HepG2 (cell line): Measurements from ENCODE around the gene GCNT2. TPM values are rescaled to one million over a fixed set of nuclear protein-coding genes. Genes with fewer than 3 reads are reported as not detected.

Source experiments
- DPF2 ChIP-seq: sonication (generic); formaldehyde crosslinking; IDR thresholded peaks from 2 replicates; pipeline ENCODE4 v1.4.0; 2020; ENCODE audit warnings: mild to moderate bottlenecking, low read depth, missing genetic modification reagents, borderline replicate concordance
- ETV6 ChIP-seq: sonication (generic); formaldehyde crosslinking; conservative IDR thresholded peaks from 2 replicates; pipeline ENCODE4 v1.4.0; 2020; ENCODE audit warnings: missing genetic modification reagents
- HOXA7 ChIP-seq: sonication (generic); formaldehyde crosslinking; IDR thresholded peaks from 2 replicates; pipeline ENCODE4 v1.8.1; 2022; ENCODE audit warnings: mild to moderate bottlenecking, missing genetic modification reagents, moderate library complexity
- IKZF5 ChIP-seq: IDR thresholded peaks from 2 replicates; pipeline ENCODE4 v1.6.1; 2018; ENCODE audit warnings: missing genetic modification reagents, mild to moderate bottlenecking, missing compliant biosample characterization
- ISL2 ChIP-seq: sonication (generic); formaldehyde crosslinking; IDR thresholded peaks from 2 replicates; pipeline ENCODE4 v1.5.0; 2020; ENCODE audit warnings: missing genetic modification reagents
- KDM2A ChIP-seq: sonication (generic); formaldehyde crosslinking; IDR thresholded peaks from 2 replicates; pipeline ENCODE4 v1.4.0; 2020; ENCODE audit warnings: low read depth, missing genetic modification reagents, borderline replicate concordance
- NR2F6 ChIP-seq, 2 experiments: IDR thresholded peaks; 2 replicates each; pipeline ENCODE4 v1.6.1; 2016; ENCODE audit warnings: antibody characterized with exemption in 1 of 2, mild to moderate bottlenecking in 1 of 2
- TEAD3 ChIP-seq: optimal IDR thresholded peaks from 2 replicates; pipeline ENCODE3; 2016; ENCODE audit warnings: borderline replicate concordance
- U2AF1 ChIP-seq: fragments of 200-400 bp; formaldehyde crosslinking; optimal IDR thresholded peaks from 2 replicates; pipeline ENCODE3; 2017; ENCODE audit warnings: mild to moderate bottlenecking, low read depth, low read length
- ZBTB21 ChIP-seq: sonication (generic); formaldehyde crosslinking; IDR thresholded peaks from 2 replicates; pipeline ENCODE4 v1.4.0; 2020; ENCODE audit warnings: missing genetic modification reagents
- ZFP36L1 ChIP-seq: sonication (generic); formaldehyde crosslinking; IDR thresholded peaks from 2 replicates; pipeline ENCODE4 v1.8.0; 2022; ENCODE audit warnings: mild to moderate bottlenecking, missing genetic modification reagents, moderate library complexity
- ZMAT5 ChIP-seq: sonication (generic); formaldehyde crosslinking; IDR thresholded peaks from 2 replicates; pipeline ENCODE4 v1.5.0; 2020; ENCODE audit warnings: mild to moderate bottlenecking, low read depth, missing genetic modification reagents, borderline replicate concordance
- ZNF333 ChIP-seq: sonication (generic); formaldehyde crosslinking; IDR thresholded peaks from 2 replicates; pipeline ENCODE4 v1.4.0; 2020; ENCODE audit warnings: mild to moderate bottlenecking, missing genetic modification reagents, borderline replicate concordance
- ZNF766 ChIP-seq: sonication (generic); formaldehyde crosslinking; IDR thresholded peaks from 2 replicates; pipeline ENCODE4 v1.5.0; 2020; ENCODE audit warnings: missing genetic modification reagents, borderline replicate concordance
- ZNF772 ChIP-seq: sonication (generic); formaldehyde crosslinking; IDR thresholded peaks from 2 replicates; pipeline ENCODE4 v1.5.0; 2020; ENCODE audit warnings: mild to moderate bottlenecking, missing genetic modification reagents
- ZNF792 ChIP-seq: IDR thresholded peaks from 2 replicates; pipeline ENCODE4 v1.6.1; 2016
- ZSCAN22 ChIP-seq: sonication (generic); formaldehyde crosslinking; IDR thresholded peaks from 2 replicates; pipeline ENCODE4 v1.4.0; 2020; ENCODE audit warnings: mild to moderate bottlenecking, missing genetic modification reagents
- ZZZ3 ChIP-seq: sonication (generic); formaldehyde crosslinking; IDR thresholded peaks from 2 replicates; pipeline ENCODE4 v1.4.0; 2020; ENCODE audit warnings: missing genetic modification reagents, mild to moderate bottlenecking, borderline replicate concordance
- polyA plus RNA-seq, 8 experiments: library from polyadenylated mRNA; depleted of rRNA in 3 of 8; stranded (reverse) in 7 of 8; unstranded in 1 of 8; fragments of >200 nt; fragmentation: Illumina TruSeq in 4 of 8; extraction: Trizol in 4 of 8; gene quantifications; 2 replicates each; pipeline versions ENCODE4 v1.2.1 to v1.2.3, GENCODE V29; 2011 to 2016; ENCODE audit warnings: low read depth in 4 of 8, missing spikeins in 1 of 8, mixed read lengths in 1 of 8; ENCODE audit not compliant: insufficient read depth in 1 of 8
- total RNA-seq, 5 experiments: library from RNA; depleted of rRNA; stranded (reverse); fragments of >200 nt; fragmentation: Illumina TruSeq; extraction: Trizol; gene quantifications; 2 replicates each; pipeline ENCODE4 v1.2.3, GENCODE V29; 2016; ENCODE audit warnings: low read depth in 1 of 5
- TF ChIP-seq, protein P1 (sequence below): conservative IDR thresholded peaks from 2 replicates; pipeline ENCODE4 v1.6.1; 2018; ENCODE audit warnings: missing genetic modification reagents
- TF ChIP-seq, protein P2 (sequence below): sonication (generic); formaldehyde crosslinking; IDR thresholded peaks from 2 replicates; pipeline ENCODE4 v1.5.1; 2020; ENCODE audit warnings: mild to moderate bottlenecking, missing genetic modification reagents, borderline replicate concordance
- TF ChIP-seq, protein P3 (sequence below): sonication (generic); formaldehyde crosslinking; IDR thresholded peaks from 2 replicates; pipeline ENCODE4 v1.4.0; 2020; ENCODE audit warnings: missing genetic modification reagents, borderline replicate concordance

Gene GCNT2
- total and polyA plus RNA-seq, 2 of the 13 experiments (the other 11 are each of a cell fraction or from before 2014, with no cell fraction given) = 11.8 to 31.9 TPM

DNA sequence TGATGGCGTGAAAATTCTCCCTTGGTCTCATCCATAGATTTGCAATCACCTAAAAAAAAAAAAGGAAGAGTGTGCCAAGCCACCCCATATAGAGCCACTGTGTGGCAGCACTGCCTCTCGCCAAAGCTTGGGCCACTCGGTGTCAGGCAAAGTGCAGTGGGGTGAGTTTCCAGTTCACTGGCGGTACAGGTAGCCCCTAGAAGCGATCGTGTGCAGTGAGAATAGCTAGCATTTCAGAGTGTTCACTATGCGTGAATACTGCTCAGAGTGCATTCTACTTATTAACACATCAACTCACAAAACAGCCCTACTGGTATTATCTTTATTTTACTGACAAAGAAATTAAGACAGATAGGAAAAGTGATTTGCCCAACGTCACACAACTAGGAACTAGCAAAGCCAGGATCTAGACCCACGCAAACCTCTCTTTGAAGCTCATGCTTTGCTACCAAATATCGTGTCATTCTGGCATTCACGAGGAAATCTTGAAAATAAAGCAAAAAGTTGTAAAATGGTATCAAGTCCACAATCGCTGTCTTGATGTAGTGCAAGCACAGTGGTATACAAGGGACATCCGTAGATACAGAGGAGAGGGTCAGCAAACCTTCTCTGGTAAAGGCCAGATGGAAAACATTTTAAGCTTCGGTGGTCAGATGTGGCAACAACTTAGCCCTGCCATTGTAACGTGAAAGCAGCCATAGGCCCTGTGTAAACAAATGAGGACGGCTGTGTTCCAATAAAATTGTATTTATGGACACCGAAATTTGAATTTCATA is 10.4 kb upstream of the GCNT2 start (continued):
- TF ChIP-seq, protein P1, sequence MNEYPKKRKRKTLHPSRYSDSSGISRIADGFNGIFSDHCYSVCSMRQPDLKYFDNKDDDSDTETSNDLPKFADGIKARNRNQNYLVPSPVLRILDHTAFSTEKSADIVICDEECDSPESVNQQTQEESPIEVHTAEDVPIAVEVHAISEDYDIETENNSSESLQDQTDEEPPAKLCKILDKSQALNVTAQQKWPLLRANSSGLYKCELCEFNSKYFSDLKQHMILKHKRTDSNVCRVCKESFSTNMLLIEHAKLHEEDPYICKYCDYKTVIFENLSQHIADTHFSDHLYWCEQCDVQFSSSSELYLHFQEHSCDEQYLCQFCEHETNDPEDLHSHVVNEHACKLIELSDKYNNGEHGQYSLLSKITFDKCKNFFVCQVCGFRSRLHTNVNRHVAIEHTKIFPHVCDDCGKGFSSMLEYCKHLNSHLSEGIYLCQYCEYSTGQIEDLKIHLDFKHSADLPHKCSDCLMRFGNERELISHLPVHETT (CRISPR knock-in tag) = no peak
- TF ChIP-seq IKZF5 (peak; percentile 30; the same call in 1 of the 2 replicates), TEAD3 (CRISPR knock-in tag) (peak; percentile 38), ZSCAN22 (CRISPR knock-in tag) (no peak), ZFP36L1 (no peak), ZNF792 (CRISPR knock-in tag) (no peak), ZNF772 (CRISPR knock-in tag) (no peak), ZBTB21 (CRISPR knock-in tag) (no peak), ZNF766 (CRISPR knock-in tag) (no peak), ISL2 (no peak), U2AF1 (peak; percentile 29), KDM2A (CRISPR knock-in tag) (peak; percentile 86; the same call in 1 of the 2 replicates), HOXA7 (CRISPR knock-in tag) (no peak), NR2F6 (IDR thresholded peaks at IDR 0.05) (no peak), NR2F6 (CRISPR knock-in tag; IDR thresholded peaks at IDR 0.05) (peak; percentile 49; the same call in 1 of the 2 replicates), ZMAT5 (CRISPR knock-in tag) (no peak), ZNF333 (no peak), DPF2 (CRISPR knock-in tag) (no peak), ZZZ3 (CRISPR knock-in tag) (no peak), ETV6 (0 out of 2 replicates have a peak, but pooled peaks have one; percentile 37)
- TF ChIP-seq, protein P2, sequence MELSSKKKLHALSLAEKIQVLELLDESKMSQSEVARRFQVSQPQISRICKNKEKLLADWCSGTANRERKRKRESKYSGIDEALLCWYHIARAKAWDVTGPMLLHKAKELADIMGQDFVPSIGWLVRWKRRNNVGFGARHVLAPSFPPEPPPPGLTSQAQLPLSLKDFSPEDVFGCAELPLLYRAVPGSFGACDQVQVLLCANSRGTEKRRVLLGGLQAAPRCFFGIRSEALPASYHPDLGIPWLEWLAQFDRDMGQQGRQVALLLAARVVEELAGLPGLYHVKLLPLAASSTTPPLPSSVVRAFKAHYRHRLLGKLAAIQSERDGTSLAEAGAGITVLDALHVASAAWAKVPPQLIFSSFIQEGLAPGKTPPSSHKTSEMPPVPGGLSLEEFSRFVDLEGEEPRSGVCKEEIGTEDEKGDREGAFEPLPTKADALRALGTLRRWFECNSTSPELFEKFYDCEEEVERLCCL (CRISPR knock-in tag) = no peak
- TF ChIP-seq, protein P3, sequence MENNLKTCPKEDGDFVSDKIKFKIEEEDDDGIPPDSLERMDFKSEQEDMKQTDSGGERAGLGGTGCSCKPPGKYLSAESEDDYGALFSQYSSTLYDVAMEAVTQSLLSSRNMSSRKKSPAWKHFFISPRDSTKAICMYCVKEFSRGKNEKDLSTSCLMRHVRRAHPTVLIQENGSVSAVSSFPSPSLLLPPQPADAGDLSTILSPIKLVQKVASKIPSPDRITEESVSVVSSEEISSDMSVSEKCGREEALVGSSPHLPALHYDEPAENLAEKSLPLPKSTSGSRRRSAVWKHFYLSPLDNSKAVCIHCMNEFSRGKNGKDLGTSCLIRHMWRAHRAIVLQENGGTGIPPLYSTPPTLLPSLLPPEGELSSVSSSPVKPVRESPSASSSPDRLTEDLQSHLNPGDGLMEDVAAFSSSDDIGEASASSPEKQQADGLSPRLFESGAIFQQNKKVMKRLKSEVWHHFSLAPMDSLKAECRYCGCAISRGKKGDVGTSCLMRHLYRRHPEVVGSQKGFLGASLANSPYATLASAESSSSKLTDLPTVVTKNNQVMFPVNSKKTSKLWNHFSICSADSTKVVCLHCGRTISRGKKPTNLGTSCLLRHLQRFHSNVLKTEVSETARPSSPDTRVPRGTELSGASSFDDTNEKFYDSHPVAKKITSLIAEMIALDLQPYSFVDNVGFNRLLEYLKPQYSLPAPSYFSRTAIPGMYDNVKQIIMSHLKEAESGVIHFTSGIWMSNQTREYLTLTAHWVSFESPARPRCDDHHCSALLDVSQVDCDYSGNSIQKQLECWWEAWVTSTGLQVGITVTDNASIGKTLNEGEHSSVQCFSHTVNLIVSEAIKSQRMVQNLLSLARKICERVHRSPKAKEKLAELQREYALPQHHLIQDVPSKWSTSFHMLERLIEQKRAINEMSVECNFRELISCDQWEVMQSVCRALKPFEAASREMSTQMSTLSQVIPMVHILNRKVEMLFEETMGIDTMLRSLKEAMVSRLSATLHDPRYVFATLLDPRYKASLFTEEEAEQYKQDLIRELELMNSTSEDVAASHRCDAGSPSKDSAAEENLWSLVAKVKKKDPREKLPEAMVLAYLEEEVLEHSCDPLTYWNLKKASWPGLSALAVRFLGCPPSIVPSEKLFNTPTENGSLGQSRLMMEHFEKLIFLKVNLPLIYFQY = 0 out of 2 replicates have a peak, but pooled peaks have one; percentile 70
